D341Med (cell line): ENCODE data around the gene CELF1.

Experiments used
- DNase-seq: peaks from one replicate; pipeline ENCODE4 v3.0.0; 2012; ENCODE audit warnings: low spot score

CELF1 gene

DNA sequence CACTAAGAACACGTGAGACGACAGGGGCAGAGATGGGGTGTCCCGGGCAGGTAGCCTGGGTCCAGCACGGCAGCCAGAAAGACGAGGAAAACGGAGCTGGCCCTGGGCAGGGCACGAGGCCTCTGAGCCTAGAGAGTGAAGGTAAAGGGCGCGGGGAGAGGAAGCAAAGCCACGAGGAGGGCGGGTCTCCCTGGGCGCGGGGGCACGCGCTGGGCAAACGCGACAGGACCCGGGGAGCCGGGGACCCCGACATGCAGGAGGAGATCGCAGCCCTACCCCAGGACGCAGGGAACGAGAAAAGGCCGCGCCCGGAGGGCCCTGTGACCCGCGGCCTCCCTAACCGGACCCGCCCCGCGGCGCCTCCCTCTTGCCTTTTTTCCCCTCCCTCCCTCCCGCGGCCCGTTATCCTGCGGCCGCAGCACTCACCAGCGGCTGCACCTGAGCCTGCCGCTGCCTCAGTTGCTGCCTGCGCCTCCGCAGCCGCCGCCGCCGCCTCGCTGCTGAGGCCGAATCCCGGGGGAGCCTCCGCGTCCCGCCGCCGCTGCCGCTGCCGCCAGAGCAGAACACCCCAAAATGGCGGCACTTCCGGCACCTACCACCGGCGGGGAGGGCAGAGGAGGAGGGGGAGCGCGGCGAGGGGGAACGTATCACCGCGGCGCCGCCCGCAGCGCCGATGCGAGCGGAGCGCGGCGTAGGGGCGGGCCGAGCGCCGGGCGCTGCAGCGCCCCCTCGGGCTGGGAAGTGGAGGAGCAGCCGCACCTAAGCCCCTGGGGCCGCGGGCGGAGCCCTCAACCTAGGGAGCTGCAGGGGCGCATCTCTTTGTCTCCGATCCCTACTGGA is at the start of gene CELF1:
TSS of gene CELF1 (minus strand) at position 567 of the 840 bp plus-strand sequence. CDS start 53,609 bp downstream, outside the sequence.
- peak; percentile 95 for DNase-seq

DNA sequence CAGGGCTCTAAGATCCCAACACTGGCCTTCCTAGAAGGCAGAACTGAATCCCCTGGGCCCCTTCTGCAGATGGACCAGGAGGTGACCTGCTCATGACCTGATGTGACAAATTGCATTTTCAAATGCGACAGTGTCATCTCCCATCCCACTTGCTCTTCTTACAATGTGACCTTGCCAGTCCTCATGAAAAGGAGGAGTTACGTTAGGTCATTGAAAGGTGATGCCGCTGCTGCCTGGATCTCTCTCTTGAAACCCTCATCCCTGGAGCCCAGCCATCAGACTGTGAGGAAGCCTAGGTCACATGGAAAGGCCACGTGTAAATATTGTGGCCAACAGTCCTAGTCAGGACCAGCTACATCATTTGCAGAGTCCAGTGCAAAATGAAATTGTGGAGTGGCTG is 47.0 kb upstream of the CELF1 start:
- DNase-seq: no peak

DNA sequence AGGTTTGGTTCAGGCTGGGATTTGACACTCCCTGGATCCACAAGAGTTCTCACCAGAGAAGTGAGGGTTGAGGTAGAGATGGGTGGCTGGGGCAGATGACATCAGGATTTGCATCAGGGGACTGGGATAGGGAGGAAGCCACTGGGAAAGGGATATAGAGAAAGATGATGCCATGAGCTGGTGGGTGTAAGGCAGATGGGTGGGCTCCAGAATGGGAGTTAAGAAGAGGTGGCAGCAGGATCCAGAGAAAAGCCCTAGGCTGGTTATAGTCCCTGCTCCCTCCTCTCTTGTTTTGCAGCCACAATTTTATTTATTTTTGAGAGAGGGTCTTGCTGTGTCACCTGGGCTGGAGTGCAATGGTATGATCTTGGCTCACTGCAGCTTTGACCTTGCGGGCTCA is 43.0 kb upstream of the CELF1 start:
- DNase-seq: no peak

DNA sequence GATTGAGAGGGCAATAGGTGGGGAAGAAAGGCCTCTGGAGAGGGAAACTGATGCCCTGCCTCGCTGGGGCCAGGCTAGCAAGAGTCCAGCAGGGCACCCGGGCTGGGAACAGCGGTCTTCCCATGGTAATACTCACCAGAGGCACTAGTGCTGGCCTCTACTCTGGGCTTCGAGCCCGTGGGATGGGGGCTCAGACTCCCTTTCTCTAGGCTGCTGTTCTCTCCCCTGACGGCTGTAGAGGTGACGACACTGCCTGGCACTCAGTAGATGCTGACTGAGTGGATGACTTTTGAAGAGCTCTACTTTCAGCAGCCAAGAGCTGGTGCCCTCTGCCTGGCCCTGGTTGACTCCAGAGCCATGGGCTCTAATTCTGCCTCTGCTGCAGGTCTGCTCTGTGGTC is 42.1 kb upstream of the CELF1 start:
- DNase-seq: no peak

DNA sequence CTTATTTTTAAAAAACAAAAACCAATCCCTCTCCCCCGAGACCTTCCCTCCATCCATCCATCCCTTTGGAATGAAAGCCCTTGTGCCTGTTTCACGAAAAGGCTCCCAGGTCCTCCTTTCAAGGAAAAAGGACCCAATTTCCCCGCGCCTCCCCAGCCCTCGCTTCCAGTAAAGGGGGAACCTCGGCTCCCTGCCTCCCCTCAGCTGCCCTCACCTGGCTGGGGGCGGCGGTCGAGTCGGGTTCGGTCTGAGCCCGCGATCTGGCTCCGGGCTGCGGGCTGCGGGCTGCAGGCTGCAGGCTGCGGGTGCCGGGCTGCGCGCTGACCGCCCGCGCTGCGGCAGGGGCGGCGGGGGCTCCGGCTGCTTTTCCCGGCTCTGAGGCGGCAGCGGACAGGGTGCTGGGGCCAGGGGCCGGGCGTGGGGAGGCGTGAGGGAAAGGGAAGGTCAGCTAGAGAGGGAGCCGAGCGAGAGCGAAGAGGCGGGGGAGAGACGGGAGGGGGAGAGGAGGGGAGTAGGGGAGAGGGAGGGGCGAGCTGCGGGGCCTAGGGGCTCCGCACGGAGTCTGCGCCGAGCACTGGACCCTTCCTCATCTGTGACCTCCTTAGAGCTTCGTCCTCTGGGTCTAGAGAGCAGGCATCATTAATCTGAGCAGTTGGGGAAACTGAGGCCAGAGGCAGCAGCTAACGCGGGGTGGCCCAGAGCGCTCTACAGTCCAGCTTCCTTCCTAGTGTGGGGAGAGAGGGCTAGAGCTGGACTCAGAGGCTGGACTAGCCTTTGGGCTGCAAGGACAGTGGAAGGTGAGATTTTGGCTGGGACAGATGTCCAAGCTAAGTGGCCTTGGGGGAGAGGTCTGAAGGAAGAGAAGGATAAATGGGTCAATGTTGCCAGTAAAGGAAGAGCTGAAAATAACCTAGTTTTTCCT is 41.3 kb upstream of the CELF1 start, which contains the start of gene C1QTNF4:
TSS of gene C1QTNF4 (minus strand) at position 478 of the 922 bp plus-strand sequence. CDS start 3,601 bp downstream, outside the sequence.
- DNase-seq: peak; percentile 49

DNA sequence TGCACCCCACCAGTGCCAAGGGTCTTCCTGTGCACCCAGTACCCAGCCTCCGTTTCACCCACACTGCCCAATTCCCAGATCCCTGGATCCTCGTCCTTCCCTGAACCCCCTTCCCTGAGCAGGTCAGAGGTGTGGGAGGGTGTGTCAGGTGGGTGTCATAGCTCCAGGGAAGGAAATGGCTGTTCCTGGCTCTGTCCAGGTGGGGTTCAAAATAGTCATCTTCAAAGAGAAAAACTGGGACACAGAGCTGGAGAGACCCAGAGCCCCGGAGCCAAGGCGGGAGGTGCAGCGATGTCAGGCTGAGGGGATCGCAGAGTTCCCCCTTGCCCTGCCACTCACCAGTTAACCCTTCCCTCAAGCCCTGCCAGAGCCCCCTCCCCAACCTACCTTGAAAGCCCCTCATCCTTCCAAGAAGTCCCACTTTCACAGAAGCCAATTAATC is 40.6 kb upstream of the CELF1 start:
- DNase-seq: no peak

DNA sequence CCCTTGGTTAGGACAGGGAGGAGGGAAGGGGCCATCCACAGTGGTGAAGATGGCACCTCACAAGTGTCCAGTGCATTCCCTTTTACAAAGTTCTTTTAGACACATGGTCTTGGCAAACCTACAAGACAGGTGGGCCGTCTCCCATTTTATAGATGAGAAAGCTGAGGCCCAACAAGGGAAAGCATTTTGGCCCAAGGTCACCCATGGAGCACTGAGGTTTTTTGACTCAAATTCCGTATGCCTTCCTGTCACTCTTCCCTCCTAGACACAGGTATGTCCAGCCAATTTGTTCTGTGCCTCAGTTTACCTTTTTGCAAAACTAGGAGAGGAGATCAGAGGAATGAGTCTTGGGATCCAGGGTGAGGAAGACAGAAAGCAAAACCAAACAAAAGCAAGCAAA is 40.0 kb upstream of the CELF1 start:
- DNase-seq: no peak

DNA sequence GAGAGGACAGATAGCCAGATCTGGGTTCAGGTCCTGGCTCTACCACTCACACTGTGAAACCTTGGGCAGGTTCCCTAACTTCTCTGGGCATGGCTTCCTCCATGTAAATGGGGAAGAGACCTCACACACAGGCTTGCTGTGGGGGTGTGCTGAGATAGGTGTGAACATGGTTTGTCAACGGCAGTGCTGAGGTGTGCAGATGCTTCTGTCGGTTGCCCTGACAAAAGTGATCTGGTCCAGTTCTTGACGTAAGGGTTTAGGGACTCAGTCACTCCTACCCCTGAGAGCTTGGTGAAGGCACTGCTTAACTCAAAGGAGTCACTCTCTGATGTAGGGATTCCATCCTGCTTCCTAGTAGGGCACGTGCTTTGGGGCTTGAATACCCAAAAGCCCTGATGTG is 39.3 kb upstream of the CELF1 start:
- no peak for DNase-seq

DNA sequence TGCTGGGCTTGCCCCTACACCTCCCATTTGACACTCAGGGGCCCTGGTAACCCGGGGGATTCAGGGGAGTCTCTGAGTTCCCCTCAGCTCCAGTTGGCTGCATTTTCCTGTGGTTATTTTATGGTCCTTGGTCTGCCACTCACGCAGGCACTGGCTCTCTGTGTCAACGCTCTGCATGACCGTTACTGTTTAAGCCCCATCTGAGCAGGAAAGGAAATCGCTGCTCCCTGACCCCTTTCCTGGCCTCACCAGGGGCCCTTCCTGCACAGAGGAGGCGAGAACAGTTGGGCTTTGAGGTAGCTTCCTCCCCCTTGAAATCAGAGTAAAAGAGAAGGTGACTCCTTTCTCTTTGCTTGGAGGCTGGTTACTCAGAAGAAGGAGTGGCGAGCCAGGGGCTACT is 38.8 kb upstream of the CELF1 start:
- DNase-seq: no peak

DNA sequence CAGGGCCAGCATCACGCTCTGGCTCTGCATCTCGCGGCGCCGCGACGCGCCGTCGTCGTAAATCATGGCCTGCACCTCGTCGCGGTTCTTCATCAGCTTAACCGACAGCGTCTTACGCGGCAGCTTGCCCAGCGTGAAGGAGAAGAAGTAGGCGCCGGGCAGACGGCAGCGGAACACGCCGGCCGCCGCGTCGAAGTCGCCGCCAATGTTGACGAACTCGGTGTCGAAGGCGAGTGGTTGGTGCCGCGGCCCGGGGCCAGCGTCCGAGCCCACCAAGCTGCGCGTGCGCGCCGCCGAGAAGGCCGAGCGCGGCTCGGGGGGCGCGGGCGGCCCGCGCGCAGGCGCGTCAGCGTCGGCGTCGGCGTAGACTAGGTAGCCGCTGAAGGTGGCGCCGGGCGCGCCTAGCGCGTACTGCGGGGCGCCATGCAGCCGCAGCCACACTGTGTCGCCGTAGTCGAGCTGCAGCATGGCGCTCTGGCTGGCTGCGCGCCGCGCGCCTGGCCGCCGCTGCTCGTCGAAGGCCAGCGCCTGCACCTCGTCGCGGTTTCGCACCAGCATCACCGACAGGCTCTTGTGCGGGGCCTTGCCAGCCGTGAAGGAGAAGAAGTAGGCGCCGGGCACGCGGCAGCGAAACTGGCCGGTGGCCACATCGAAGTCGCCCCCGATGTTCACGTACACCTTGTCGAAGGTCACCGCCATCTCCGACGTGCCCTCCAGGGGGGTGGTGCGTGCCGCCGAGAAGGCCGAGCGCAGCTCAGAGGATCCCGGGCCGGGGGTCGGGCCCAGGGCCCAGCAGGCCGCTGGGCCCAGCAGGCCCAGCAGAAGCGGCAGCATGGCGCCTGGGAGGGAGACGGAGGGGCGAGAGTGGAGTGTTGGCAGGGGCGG is 37.3 kb upstream of the CELF1 start:
- no peak for DNase-seq

DNA sequence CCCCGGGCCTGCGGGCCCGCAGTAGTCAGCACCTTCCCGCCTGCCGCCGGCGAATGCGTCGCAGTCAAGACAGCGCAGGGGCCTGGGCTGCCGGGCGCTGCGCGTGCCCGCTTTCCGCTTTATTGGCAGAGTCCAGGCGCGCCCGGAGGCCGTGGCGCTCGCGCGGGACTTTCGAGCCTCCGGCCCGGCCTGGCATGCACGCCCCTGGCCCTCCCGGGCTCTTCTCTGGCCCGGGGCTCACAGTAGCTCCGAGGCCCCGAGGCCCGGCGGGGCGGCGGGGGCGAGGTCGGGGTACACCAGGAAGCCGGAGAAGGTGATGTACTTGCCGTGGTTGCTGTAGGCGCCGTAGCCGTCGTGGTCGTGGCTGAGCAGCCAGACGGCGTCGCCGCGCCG is 36.6 kb upstream of the CELF1 start:
- no peak for DNase-seq

DNA sequence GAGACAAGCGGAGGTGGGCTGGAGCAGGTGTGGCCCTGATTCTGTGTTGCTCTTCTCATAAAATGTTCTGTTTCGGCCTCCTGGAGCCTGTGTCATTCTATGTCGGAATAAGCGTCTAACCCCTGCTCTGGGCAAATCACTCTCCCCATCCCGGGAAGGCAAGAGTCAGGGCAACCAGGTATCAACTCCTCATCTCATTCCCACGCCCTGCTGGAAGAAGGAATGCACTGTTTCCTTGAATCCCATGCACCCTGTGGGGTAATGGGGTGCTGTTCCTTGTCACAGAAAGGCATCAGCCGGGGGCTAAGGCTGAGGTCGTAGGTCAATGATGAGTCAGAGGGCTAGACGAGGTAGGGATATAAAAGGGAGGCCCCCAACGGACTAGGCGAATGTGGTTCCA is 36.2 kb upstream of the CELF1 start:
- no peak for DNase-seq

DNA sequence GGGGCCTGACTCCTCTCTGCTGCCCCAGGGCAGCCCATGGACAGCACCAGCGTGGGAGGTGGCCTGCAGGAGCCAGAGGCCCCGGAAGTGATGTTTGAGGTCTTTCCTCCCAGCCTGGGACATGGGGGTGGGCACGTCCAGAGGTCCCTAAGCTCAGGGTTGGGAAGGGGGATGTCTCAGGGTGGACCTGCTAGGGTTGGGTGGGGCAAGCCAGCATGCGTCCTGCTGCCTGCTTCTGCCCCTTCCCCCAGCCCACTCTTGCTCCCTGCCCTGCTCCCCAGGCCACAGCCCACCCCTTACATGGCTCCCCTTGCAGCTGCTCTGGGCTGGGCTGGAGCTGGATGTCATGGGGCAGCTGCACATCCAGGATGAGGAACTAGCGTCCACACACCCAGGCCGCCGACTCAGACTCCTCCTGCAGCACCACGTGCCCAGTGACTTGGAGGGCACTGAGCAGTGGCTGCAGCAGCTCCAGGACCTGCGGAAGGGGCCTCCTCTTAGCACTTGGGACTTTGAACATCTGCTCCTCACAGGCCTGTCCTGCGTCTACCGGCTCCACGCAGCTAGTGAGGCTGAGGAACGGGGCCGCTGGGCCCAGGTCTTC is 34.9 kb upstream of the CELF1 start:
- DNase-seq: no peak

DNA sequence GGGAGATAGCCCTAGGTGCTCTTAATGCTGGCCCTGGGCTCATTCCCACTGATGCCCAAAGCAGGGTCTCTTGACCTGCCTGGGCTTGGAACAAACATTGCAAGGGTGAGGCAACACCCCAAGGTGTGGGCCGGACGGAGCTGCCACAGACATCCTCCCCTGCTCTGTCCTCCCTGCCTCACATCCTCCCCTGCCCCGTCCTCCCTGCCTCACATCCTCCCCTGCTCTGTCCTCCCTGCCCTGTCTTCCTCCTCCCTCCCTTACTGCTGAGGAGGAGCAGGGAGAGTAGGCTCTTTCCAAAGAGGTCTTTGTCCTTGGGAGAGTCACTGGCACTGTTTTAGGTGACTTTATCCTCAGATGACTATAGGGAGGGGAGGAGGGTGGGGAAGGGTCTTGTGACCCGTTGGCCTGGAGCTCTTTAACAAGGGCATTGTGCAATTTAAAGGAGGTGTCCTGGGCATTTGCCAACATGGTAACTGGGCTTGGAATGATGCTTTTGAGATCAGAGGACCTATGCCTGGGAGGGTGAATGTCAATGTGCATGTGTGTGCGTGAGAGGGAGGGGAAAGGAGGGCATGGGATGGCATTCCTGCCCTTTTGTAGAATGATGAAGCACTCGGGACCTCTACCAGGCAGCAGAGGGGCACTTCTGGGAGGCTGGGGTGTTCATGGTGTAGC is 34.2 kb upstream of the CELF1 start:
- no peak for DNase-seq

DNA sequence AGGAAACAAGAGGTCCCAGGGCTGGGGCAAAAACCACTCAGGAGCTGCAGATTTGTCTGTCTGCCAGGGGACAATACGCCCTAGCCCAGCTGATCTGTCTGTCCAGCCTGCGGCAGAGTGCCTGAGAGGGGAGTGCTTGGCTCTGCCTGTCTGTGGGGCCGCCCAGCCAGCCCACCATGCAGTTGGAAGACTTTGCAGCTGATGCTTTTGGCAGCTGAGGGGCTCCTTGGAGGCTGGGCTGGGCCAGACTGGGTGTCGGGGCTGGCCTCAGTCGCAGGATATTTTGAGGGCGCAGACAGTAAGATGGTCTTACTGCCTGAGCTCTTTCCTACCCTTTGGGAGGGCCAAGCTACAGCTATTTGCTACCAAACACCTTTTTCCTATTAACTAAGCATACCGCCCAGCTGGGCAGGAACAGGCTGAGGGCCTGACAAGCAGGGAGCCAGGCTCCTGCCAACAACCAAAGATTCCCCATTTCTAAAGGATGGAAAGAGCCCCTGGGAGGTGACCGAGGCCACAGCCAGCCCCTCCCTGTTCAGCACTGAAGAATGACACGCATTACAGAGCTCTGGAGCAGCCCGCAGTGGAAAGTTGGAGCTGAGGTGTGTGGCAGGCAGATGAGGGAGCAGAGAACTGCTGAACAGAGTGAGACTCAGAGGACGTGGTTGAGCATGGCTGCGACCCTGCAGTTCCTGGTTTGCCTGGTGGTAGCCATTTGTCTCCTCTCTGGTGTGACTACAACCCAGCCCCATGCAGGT is 33.3 kb upstream of the CELF1 start, which contains the start of gene FAM180B:
TSS of gene FAM180B (plus strand) at position 581 of the 758 bp plus-strand sequence. CDS start at position 672, 91 bp downstream.
- DNase-seq: no peak

DNA sequence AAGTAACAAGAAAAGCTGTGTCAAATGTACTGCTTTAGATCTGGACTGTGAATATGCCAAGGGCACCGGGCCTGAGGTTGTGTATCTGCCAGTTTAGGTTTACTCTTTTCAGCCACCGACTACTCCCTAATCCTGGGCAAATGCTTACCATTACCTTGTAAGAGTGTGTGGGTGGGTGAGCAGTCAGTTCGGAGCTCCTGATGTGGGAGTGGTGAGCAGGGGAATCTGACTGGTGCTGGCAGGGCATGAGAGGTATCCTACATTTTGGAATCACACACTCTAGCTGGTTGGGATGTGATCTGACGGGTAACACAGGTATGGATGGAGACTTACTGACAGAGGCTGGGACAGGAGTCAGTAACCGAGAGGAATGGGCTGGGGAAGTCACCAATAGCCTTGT is 30.9 kb upstream of the CELF1 start:
- DNase-seq: no peak

DNA sequence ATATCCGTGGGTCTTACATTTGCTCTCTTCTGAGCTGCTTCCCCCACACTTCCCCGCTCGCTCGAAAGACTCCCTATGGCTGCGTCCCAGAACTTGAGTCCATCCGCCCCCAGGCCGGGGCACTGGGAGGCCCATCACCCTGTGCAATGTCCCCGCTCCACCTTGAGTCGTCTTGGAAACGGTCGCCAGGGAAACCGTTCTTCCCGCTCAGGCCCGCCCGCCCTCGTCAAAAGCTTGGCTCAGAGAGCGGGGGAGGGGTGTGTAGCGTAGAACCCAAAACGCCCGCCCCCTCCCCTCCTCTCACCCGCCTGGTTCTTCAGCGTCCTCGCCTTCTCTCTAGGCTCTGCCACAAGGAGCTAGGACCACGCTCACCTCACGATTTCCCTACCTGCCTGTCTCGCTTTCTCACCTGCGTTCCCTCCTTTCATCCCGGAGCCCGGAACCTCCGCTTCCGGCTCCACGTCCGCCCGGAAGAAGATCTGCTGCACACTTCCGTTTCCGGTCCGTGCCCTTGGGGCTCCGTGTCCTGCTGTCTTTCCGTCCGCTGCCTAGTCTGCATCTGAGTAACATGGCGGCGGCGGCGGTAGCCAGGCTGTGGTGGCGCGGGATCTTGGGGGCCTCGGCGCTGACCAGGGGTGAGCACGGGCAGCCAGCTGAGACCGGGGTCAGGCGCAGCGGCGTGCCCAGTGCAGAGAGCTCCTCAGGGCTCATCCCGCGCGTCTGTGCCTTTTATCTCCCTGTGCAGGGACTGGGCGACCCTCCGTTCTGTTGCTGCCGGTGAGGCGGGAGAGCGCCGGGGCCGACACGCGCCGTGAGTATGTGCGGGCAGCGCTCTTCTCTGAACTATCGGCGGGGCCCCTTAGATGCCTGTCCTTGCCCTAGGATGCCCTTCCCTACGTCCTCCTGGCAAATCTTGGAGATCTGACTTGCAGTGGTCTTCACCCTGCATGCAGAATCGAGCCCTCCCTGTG is 25.9 kb upstream of the CELF1 start, which contains the start of the genes KBTBD4 and NDUFS3:
TSS of gene KBTBD4 (minus strand) at position 447 of the 971 bp plus-strand sequence. CDS start at position 428, 19 bp downstream.
TSS of gene NDUFS3 (plus strand) at position 551 of the 971 bp plus-strand sequence. CDS start at position 569, 18 bp downstream.
- DNase-seq: peak; percentile 89

DNA sequence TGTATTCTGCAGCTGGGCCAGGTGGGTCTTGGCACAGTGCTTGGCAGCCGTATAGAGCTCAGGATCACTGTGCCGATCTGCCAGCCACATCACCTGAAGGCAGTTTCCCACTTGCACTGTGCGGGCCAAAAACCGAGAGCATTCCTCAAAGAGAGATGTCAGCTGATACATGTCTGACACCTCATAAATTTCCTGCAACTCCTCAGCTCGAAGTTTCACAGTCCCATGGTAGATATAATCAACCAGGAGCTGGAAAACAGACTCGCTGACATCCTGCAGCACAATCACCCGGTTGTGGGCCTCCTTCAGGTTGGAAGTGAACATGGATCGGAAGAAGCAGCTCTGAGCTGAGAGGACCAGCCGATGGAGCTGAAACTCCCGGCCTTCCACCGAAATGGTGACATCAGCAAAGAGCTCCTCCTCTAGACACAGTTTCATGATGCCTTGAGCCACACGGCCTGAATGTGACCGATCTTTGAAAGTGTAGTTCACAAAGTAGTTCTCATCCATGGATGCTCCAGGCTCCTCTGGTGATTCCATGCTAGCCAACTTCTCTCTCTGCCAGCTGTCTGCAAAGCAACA is 24.6 kb upstream of the CELF1 start:
- DNase-seq: no peak
